ENCODE data around the gene ZNF92. TPM values are rescaled to one million over a fixed set of nuclear protein-coding genes. Genes with fewer than 3 reads are reported as not detected.
A peak's percentile ranks its signal among the peaks of the same experiment; 100 is the strongest.

ZNF92 gene
- total and polyA plus RNA-seq, 2 of the 13 experiments (the other 11 are each of a cell fraction or from before 2014, with no cell fraction given): 4.0 to 13.2 TPM

GRCh38 chr7:65444205-65444842, 70.7 kb downstream of the ZNF92 start:
- WGBS (ENCODE audit: low lambda C conversion rate): 75% methylated on average over 1 of the region's 1 CpG
- 0 out of 2 replicates have a peak, but pooled peaks have one; percentile 21 for TF ChIP-seq RBFOX2 (IDR thresholded peaks at IDR 0.05; ENCODE audit: low read depth, low read length)
- TF ChIP-seq ZNF281 (CRISPR knock-in tag; IDR thresholded peaks at IDR 0.05; ENCODE audit: borderline replicate concordance): peak; percentile 25; the same call in 1 of the 2 replicates
- no peak for TF ChIP-seq ZNF768 (CRISPR knock-in tag; IDR thresholded peaks at IDR 0.05)
- no peak for TF ChIP-seq GTF2F1 (IDR thresholded peaks at IDR 0.05; ENCODE audit: low read length)
- peak; percentile 36; the same call in 1 of the 2 replicates for TF ChIP-seq HMG20A (CRISPR knock-in tag; IDR thresholded peaks at IDR 0.05; ENCODE audit: borderline replicate concordance)
- no peak for TF ChIP-seq CERS6 (CRISPR knock-in tag; IDR thresholded peaks at IDR 0.05)
- no peak for TF ChIP-seq DNMT1 (CRISPR knock-in tag; IDR thresholded peaks at IDR 0.05)
- no peak for TF ChIP-seq ZNF230 (CRISPR knock-in tag; IDR thresholded peaks at IDR 0.05)
- peak; percentile 62; the same call in 1 of the 2 replicates for TF ChIP-seq ZC3H4 (CRISPR knock-in tag; IDR thresholded peaks at IDR 0.05; ENCODE audit: borderline replicate concordance)
- 0 out of 2 replicates have a peak, but pooled peaks have one; percentile 16 for TF ChIP-seq ZNF615 (CRISPR knock-in tag; IDR thresholded peaks at IDR 0.05; ENCODE audit: borderline replicate concordance)
- TF ChIP-seq DBP (CRISPR knock-in tag; IDR thresholded peaks at IDR 0.05; ENCODE audit: not compliant biosample characterization): no peak
- no peak for TF ChIP-seq ATF7-NPFF (CRISPR knock-in tag; IDR thresholded peaks at IDR 0.05; ENCODE audit: low read depth)
- no peak for TF ChIP-seq ZBTB44 (CRISPR knock-in tag; IDR thresholded peaks at IDR 0.05)
- TF ChIP-seq GFI1 (CRISPR knock-in tag; IDR thresholded peaks at IDR 0.05; ENCODE audit: borderline replicate concordance): 0 out of 2 replicates have a peak, but pooled peaks have one; percentile 10
- TF ChIP-seq TEAD3 (CRISPR knock-in tag; optimal IDR thresholded peaks at IDR 0.05; ENCODE audit: borderline replicate concordance): no peak
- 0 out of 2 replicates have a peak, but pooled peaks have one; percentile 7 for TF ChIP-seq SAP130 (CRISPR knock-in tag; IDR thresholded peaks at IDR 0.05; ENCODE audit: low read depth)
- TF ChIP-seq ZNF839 (CRISPR knock-in tag; IDR thresholded peaks at IDR 0.05; ENCODE audit: borderline replicate concordance): no peak
- 0 out of 2 replicates have a peak, but pooled peaks have one; percentile 30 for TF ChIP-seq NCOA2 (CRISPR knock-in tag; IDR thresholded peaks at IDR 0.05)

More at GRCh38 chr7:65444205-65444842, 70.7 kb downstream of the ZNF92 start:
- in situ Hi-C loops (cut with HindIII; ENCODE audit: extremely low pct_ligation_motif_present, low pct_unique_long_range_greater_than_20kb): no loop called here
- Histone ChIP-seq H3K9me3 (ENCODE audit: low read length) (peaks cover 11% of the 10 kb centered on the region), H3K27ac (ENCODE audit: extremely low read length, insufficient read depth, low read length) (peak overlapping the region; percentile 97), H4K20me1 (ENCODE audit: insufficient read depth, low read length) (no peaks in the 10 kb centered on the region), H3K4me2 (ENCODE audit: low read depth, low read length) (peak overlapping the region; percentile 38), H3K36me3 (replicated peaks in 1 of 2; ENCODE audit: control insufficient read depth in 1 of 2, insufficient read depth in 2 of 2, low read length in 2 of 2) (no peaks in the 10 kb centered on the region), H3K79me2 (ENCODE audit: insufficient read depth, low read length) (no peaks in the 10 kb centered on the region), H3K27me3 (ENCODE audit: control insufficient read depth in 1 of 2, insufficient read depth in 2 of 2, low read length in 2 of 2) (no peaks in the 10 kb centered on the region), H2AFZ (ENCODE audit: low read length) (peak overlapping the region; percentile 28), H3K9ac (ENCODE audit: insufficient read depth, low read depth, low read length) (peak overlapping the region; percentile 62), H3K4me3 (replicated peaks in 1 of 3; ENCODE audit: insufficient read depth in 1 of 3, low read depth in 2 of 3, low read length in 3 of 3) (peak overlapping the region in 1 of 3 experiments; percentile 15; a peak in 1 of 6 replicates), H3K4me1 (ENCODE audit: insufficient read depth, low read length) (peaks cover 76% of the 10 kb centered on the region)
- DNase-seq (ENCODE audit: low spot score) (peak; percentile 79), FAIRE-seq (peak; percentile 28), ATAC-seq (peak; percentile 58)
- intact Hi-C loops (cut with micrococcal nuclease; ENCODE audit: unreplicated experiment): loop anchor here (2.0 kb wide), 1 partner anchor 48 kb away; no protein-coding TSS in a partner anchor
- ChIA-PET POLR2A (interaction anchor here (0.9 to 1.5 kb wide), 6 partner anchors 14 to 71 kb away, joined by 3 to 6 read pairs (median 4); partner anchors contain the start of gene ZNF92), CTCF (ENCODE audit: low intra/inter-chr PET ratio, low total read pairs) (no interaction called here)
- BruUV-seq (replicated peaks): no TSS peak
